Right lobe of liver (tissue), 4 donors: ENCODE data around the gene PSMC5.
"Not testable (repeated sequence)": the region's sequence is repeated elsewhere in the genome, so short reads cannot be mapped to it uniquely, and the experiment has no call there.

Experiments used
- CTCF ChIP-seq, 4 donors: fragments of 200-600 bp in 3 of 4; fragments of 450-650 bp in 1 of 4; IDR thresholded peaks; one replicate each; pipeline versions ENCODE4 v1.5.1 to v1.8.0; 2016 to 2022; ENCODE audit warnings: antibody characterized with exemption in 4 of 4, mild to moderate bottlenecking in 2 of 4
- POLR2A ChIP-seq: fragments of 450-650 bp; IDR thresholded peaks from one replicate; pipeline ENCODE4 v1.6.1; 2017; ENCODE audit warnings: antibody characterized with exemption, mild to moderate bottlenecking
- donor health status: DM: no; HTN: no; CAD: no.
- donor health status: DM: no; HTN: no; CAD: no.
- donor health status: DM: no; HTN: yes; CAD: no.

GRCh38 chr17:63874061-63874626 is 46.9 kb downstream of the PSMC5 start:
- TF ChIP-seq CTCF (IDR thresholded peaks at IDR 0.05); POLR2A: not testable (repeated sequence)
